ENCODE data around the gene XXYLT1. TPM values are rescaled to one million over a fixed set of nuclear protein-coding genes. Genes with fewer than 3 reads are reported as not detected.

XXYLT1 gene
- total RNA-seq, 1 experiment from 2014 or later = 7.3 TPM

- Histone ChIP-seq H3K9ac (ENCODE audit: low read length) (no peak overlapping the region), H3K9me2 (replicated peaks; ENCODE audit: insufficient read depth, low read length) (no peaks in the 10 kb centered on the region), H3K36me3 (ENCODE audit: insufficient read depth, low read length) (no peaks in the 10 kb centered on the region), H3K4me2 (ENCODE audit: low read depth, low read length, poor library complexity, severe bottlenecking) (no peak overlapping the region), H3K4me1 (ENCODE audit: low read length) (no peaks in the 10 kb centered on the region), H3K27ac (ENCODE audit: low read length) (no peak overlapping the region), H2AFZ (ENCODE audit: low read length) (no peak overlapping the region), H3K27me3 (ENCODE audit: low read length) (no peaks in the 10 kb centered on the region), H4K20me1 (ENCODE audit: insufficient read depth, low read depth, low read length) (peaks cover 69% of the 10 kb centered on the region), H3K9me3 (ENCODE audit: low read length) (no peaks in the 10 kb centered on the region), H3K79me2 (ENCODE audit: low read length) (no peaks in the 10 kb centered on the region), H3K4me3 (ENCODE audit: low read length) (no peak overlapping the region)
- DNase-seq = no peak
Observed at GRCh38 chr3:195165265-195165609, 105.7 kb downstream of the XXYLT1 start.

- Histone ChIP-seq H3K27ac (ENCODE audit: low read length) (no peak overlapping the region), H3K4me1 (ENCODE audit: low read length) (no peaks in the 10 kb centered on the region), H3K27me3 (ENCODE audit: low read length) (no peaks in the 10 kb centered on the region), H4K20me1 (ENCODE audit: insufficient read depth, low read depth, low read length) (peaks cover 70% of the 10 kb centered on the region), H3K79me2 (ENCODE audit: low read length) (no peaks in the 10 kb centered on the region), H3K36me3 (ENCODE audit: insufficient read depth, low read length) (no peaks in the 10 kb centered on the region), H3K9me2 (replicated peaks; ENCODE audit: insufficient read depth, low read length) (no peaks in the 10 kb centered on the region), H3K4me3 (ENCODE audit: low read length) (no peak overlapping the region), H3K4me2 (ENCODE audit: low read depth, low read length, poor library complexity, severe bottlenecking) (no peak overlapping the region), H3K9me3 (ENCODE audit: low read length) (no peaks in the 10 kb centered on the region), H3K9ac (ENCODE audit: low read length) (no peak overlapping the region), H2AFZ (ENCODE audit: low read length) (no peak overlapping the region)
- no peak for DNase-seq
Observed at GRCh38 chr3:195164573-195165264, 106.2 kb downstream of the XXYLT1 start.

GRCh38 chr3:195163719-195164572 is 107.0 kb downstream of the XXYLT1 start:
- Histone ChIP-seq H3K9ac (ENCODE audit: low read length) (no peak overlapping the region), H3K27ac (ENCODE audit: low read length) (no peak overlapping the region), H3K79me2 (ENCODE audit: low read length) (no peaks in the 10 kb centered on the region), H3K27me3 (ENCODE audit: low read length) (no peaks in the 10 kb centered on the region), H3K9me3 (ENCODE audit: low read length) (no peaks in the 10 kb centered on the region), H3K4me2 (ENCODE audit: low read depth, low read length, poor library complexity, severe bottlenecking) (no peak overlapping the region), H2AFZ (ENCODE audit: low read length) (no peak overlapping the region), H4K20me1 (ENCODE audit: insufficient read depth, low read depth, low read length) (peaks cover 64% of the 10 kb centered on the region), H3K9me2 (replicated peaks; ENCODE audit: insufficient read depth, low read length) (no peaks in the 10 kb centered on the region), H3K4me1 (ENCODE audit: low read length) (no peaks in the 10 kb centered on the region), H3K36me3 (ENCODE audit: insufficient read depth, low read length) (no peaks in the 10 kb centered on the region), H3K4me3 (ENCODE audit: low read length) (no peak overlapping the region)
- DNase-seq = no peak

- Histone ChIP-seq H3K4me2 (ENCODE audit: low read depth, low read length, poor library complexity, severe bottlenecking) (no peak overlapping the region), H3K27ac (ENCODE audit: low read length) (no peak overlapping the region)
Observed at GRCh38 chr3:195162816-195163215, 108.1 kb downstream of the XXYLT1 start.

GRCh38 chr3:195162033-195162669 is 108.8 kb downstream of the XXYLT1 start:
- no peaks in the 10 kb centered on the region for H3K9me2 ChIP-seq (replicated peaks; ENCODE audit: insufficient read depth, low read length)
- no peak overlapping the region for H3K4me2 ChIP-seq (ENCODE audit: low read depth, low read length, poor library complexity, severe bottlenecking)
- H2AFZ ChIP-seq (ENCODE audit: low read length) = no peak overlapping the region
- H3K36me3 ChIP-seq (ENCODE audit: insufficient read depth, low read length) = no peaks in the 10 kb centered on the region
- no peaks in the 10 kb centered on the region for H3K9me3 ChIP-seq (ENCODE audit: low read length)
- no peaks in the 10 kb centered on the region for H3K4me1 ChIP-seq (ENCODE audit: low read length)
- no peaks in the 10 kb centered on the region for H3K27me3 ChIP-seq (ENCODE audit: low read length)
- no peak overlapping the region for H3K27ac ChIP-seq (ENCODE audit: low read length)
- H3K4me3 ChIP-seq (ENCODE audit: low read length) = no peak overlapping the region
- H4K20me1 ChIP-seq (ENCODE audit: insufficient read depth, low read depth, low read length) = peaks cover 49% of the 10 kb centered on the region
- DNase-seq = no peak
- H3K79me2 ChIP-seq (ENCODE audit: low read length) = no peaks in the 10 kb centered on the region
- H3K9ac ChIP-seq (ENCODE audit: low read length) = no peak overlapping the region

More at GRCh38 chr3:195162816-195163215, 108.1 kb downstream of the XXYLT1 start:
- H3K79me2 ChIP-seq (ENCODE audit: low read length) = no peaks in the 10 kb centered on the region
- no peaks in the 10 kb centered on the region for H3K9me2 ChIP-seq (replicated peaks; ENCODE audit: insufficient read depth, low read length)
- H2AFZ ChIP-seq (ENCODE audit: low read length) = no peak overlapping the region
- H3K4me3 ChIP-seq (ENCODE audit: low read length) = no peak overlapping the region
- no peaks in the 10 kb centered on the region for H3K9me3 ChIP-seq (ENCODE audit: low read length)
- no peak for DNase-seq
- no peak overlapping the region for H3K9ac ChIP-seq (ENCODE audit: low read length)
- H3K4me1 ChIP-seq (ENCODE audit: low read length) = no peaks in the 10 kb centered on the region
- no peaks in the 10 kb centered on the region for H3K36me3 ChIP-seq (ENCODE audit: insufficient read depth, low read length)
- H3K27me3 ChIP-seq (ENCODE audit: low read length) = no peaks in the 10 kb centered on the region
- peaks cover 53% of the 10 kb centered on the region for H4K20me1 ChIP-seq (ENCODE audit: insufficient read depth, low read depth, low read length)

GRCh38 chr3:195160908-195161434 is 110.0 kb downstream of the XXYLT1 start:
- no peak overlapping the region for H2AFZ ChIP-seq (ENCODE audit: low read length)
- peaks cover 45% of the 10 kb centered on the region for H4K20me1 ChIP-seq (ENCODE audit: insufficient read depth, low read depth, low read length)
- H3K36me3 ChIP-seq (ENCODE audit: insufficient read depth, low read length) = no peaks in the 10 kb centered on the region
- no peak for DNase-seq
- H3K79me2 ChIP-seq (ENCODE audit: low read length) = no peaks in the 10 kb centered on the region
- H3K27ac ChIP-seq (ENCODE audit: low read length) = no peak overlapping the region
- H3K9ac ChIP-seq (ENCODE audit: low read length) = no peak overlapping the region
- no peaks in the 10 kb centered on the region for H3K4me1 ChIP-seq (ENCODE audit: low read length)
- no peak overlapping the region for H3K4me2 ChIP-seq (ENCODE audit: low read depth, low read length, poor library complexity, severe bottlenecking)
- no peaks in the 10 kb centered on the region for H3K9me2 ChIP-seq (replicated peaks; ENCODE audit: insufficient read depth, low read length)
- H3K27me3 ChIP-seq (ENCODE audit: low read length) = no peaks in the 10 kb centered on the region
- H3K4me3 ChIP-seq (ENCODE audit: low read length) = no peak overlapping the region
- H3K9me3 ChIP-seq (ENCODE audit: low read length) = no peaks in the 10 kb centered on the region

GRCh38 chr3:195160257-195160898 is 110.6 kb downstream of the XXYLT1 start:
- Histone ChIP-seq H4K20me1 (ENCODE audit: insufficient read depth, low read depth, low read length) (peaks cover 40% of the 10 kb centered on the region), H3K4me3 (ENCODE audit: low read length) (no peak overlapping the region), H2AFZ (ENCODE audit: low read length) (no peak overlapping the region), H3K9me2 (replicated peaks; ENCODE audit: insufficient read depth, low read length) (no peaks in the 10 kb centered on the region), H3K4me2 (ENCODE audit: low read depth, low read length, poor library complexity, severe bottlenecking) (no peak overlapping the region), H3K27ac (ENCODE audit: low read length) (no peak overlapping the region), H3K4me1 (ENCODE audit: low read length) (no peaks in the 10 kb centered on the region), H3K36me3 (ENCODE audit: insufficient read depth, low read length) (no peaks in the 10 kb centered on the region), H3K79me2 (ENCODE audit: low read length) (no peaks in the 10 kb centered on the region), H3K27me3 (ENCODE audit: low read length) (no peaks in the 10 kb centered on the region), H3K9me3 (ENCODE audit: low read length) (no peaks in the 10 kb centered on the region), H3K9ac (ENCODE audit: low read length) (no peak overlapping the region)
- no peak for DNase-seq

- Histone ChIP-seq H3K4me2 (ENCODE audit: low read depth, low read length, poor library complexity, severe bottlenecking) (no peak overlapping the region), H3K36me3 (ENCODE audit: insufficient read depth, low read length) (no peaks in the 10 kb centered on the region), H3K4me1 (ENCODE audit: low read length) (peaks cover 5% of the 10 kb centered on the region; the same call in 1 of the 2 replicates), H4K20me1 (ENCODE audit: insufficient read depth, low read depth, low read length) (peaks cover 34% of the 10 kb centered on the region), H3K27ac (ENCODE audit: low read length) (no peak overlapping the region), H2AFZ (ENCODE audit: low read length) (no peak overlapping the region), H3K4me3 (ENCODE audit: low read length) (no peak overlapping the region), H3K9ac (ENCODE audit: low read length) (no peak overlapping the region), H3K79me2 (ENCODE audit: low read length) (no peaks in the 10 kb centered on the region), H3K27me3 (ENCODE audit: low read length) (no peaks in the 10 kb centered on the region), H3K9me2 (replicated peaks; ENCODE audit: insufficient read depth, low read length) (no peaks in the 10 kb centered on the region), H3K9me3 (ENCODE audit: low read length) (no peaks in the 10 kb centered on the region)
- no peak for DNase-seq
Observed at GRCh38 chr3:195159814-195160165, 111.2 kb downstream of the XXYLT1 start.
